ENCODE measurements around the gene FOXN3.
"Not testable (repeated sequence)": the region's sequence is repeated elsewhere in the genome, so short reads cannot be mapped to it uniquely, and the experiment has no call there.

The FOXN3 gene

GRCh38 chr14:89202413-89203190, 214.4 kb downstream of the FOXN3 start:
- DNase-seq (ENCODE audit: low spot score), result no peak
- TF ChIP-seq CTCF (IDR thresholded peaks at IDR 0.05; ENCODE audit: extremely low read depth, missing control alignments), result no peak

GRCh38 chr14:89201645-89202044, 215.4 kb downstream of the FOXN3 start:
- TF ChIP-seq CTCF (IDR thresholded peaks at IDR 0.05; ENCODE audit: extremely low read depth, missing control alignments), result no peak
- no peak for DNase-seq (ENCODE audit: low spot score)

GRCh38 chr14:89199357-89199756, 217.7 kb downstream of the FOXN3 start:
- DNase-seq (ENCODE audit: low spot score), result not testable (repeated sequence)

GRCh38 chr14:89198544-89199329, 218.3 kb downstream of the FOXN3 start:
- no peak for TF ChIP-seq CTCF (IDR thresholded peaks at IDR 0.05; ENCODE audit: extremely low read depth, missing control alignments)
- no peak for DNase-seq (ENCODE audit: low spot score)

- TF ChIP-seq CTCF (IDR thresholded peaks at IDR 0.05; ENCODE audit: extremely low read depth, missing control alignments), result no peak
- DNase-seq (ENCODE audit: low spot score), result no peak
These were observed 219.4 kb downstream of the FOXN3 start for GRCh38 chr14:89197623-89198022.

- no peak for TF ChIP-seq CTCF (IDR thresholded peaks at IDR 0.05; ENCODE audit: extremely low read depth, missing control alignments)
These were observed 220.5 kb downstream of the FOXN3 start for GRCh38 chr14:89196545-89196944.

GRCh38 chr14:89194376-89194775, 222.7 kb downstream of the FOXN3 start:
- TF ChIP-seq CTCF (IDR thresholded peaks at IDR 0.05; ENCODE audit: extremely low read depth, missing control alignments), result no peak

More at GRCh38 chr14:89196545-89196944, 220.5 kb downstream of the FOXN3 start:
- DNase-seq (ENCODE audit: low spot score), result no peak

More at GRCh38 chr14:89194376-89194775, 222.7 kb downstream of the FOXN3 start:
- no peak for DNase-seq (ENCODE audit: low spot score)
